GM20431 (cell line): Measurements from ENCODE around the gene LONP1.
"Not testable (repeated sequence)": the region's sequence is repeated elsewhere in the genome, so short reads cannot be mapped to it uniquely, and the experiment has no call there.

ENCODE experiments used
- in situ Hi-C: fragments of 300-500 bp; cut with MseI, MboI; formaldehyde crosslinking; loops from one replicate; pipeline ENCODE4 v1.15.0; 2020; ENCODE audit warnings: low sequenced_read_pairs; ENCODE audit not compliant: unreplicated experiment

The LONP1 gene

DNA sequence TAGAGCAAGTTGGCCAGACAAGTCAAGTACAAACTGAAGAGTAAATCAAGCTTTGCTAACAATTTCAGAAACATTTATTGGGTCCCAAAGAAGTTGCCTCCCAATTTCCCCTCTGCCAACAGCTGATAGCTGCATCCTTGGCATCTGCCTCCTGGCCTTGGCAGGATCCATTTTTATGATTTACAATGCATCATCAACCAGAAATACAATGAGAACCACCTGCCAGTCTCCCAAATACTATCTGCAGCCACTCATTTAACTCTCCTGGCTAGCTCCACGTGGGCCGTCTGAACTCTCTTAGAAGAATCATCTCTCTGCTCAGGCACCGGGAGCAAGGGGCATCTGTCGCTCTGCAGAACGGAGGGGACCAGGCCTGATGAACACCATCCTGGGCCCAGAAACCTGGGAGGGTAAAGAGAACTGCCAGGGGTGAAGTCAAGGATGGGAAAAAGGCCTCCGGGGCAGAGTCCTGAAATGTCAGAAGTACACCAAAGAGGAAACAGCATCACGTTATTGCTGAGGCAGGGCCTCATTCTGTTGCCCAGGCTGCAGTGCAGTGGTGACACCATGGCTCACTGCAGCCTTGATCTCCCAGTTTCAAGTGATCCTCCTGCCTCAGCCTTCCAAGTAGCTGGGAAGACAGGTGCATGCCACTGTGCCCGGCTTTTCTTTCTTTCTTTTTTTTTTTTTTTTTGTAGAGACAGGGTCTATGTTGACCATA, 2.6 kb downstream of the LONP1 start:
- in situ Hi-C loops: no loop called here

DNA sequence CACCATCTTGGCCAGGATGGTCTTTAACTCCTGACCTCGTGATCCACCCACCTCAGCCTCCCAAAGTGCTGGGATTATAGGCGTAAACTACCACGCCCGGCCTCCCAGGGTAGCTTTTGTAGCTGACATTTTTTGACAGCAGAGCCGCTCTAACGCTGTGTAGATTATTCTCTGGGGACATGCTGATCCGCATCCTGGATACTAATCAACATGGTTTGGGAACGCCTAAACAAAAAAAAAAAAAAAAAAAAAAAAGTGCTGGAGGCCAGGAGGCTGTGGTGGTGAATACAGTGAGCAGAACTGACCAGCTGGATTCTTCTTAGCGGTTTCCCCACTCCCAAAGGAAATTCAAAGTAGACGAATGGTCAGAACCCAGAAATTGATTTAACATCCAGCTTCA, 5.1 kb downstream of the LONP1 start:
- in situ Hi-C loops: no loop called here

DNA sequence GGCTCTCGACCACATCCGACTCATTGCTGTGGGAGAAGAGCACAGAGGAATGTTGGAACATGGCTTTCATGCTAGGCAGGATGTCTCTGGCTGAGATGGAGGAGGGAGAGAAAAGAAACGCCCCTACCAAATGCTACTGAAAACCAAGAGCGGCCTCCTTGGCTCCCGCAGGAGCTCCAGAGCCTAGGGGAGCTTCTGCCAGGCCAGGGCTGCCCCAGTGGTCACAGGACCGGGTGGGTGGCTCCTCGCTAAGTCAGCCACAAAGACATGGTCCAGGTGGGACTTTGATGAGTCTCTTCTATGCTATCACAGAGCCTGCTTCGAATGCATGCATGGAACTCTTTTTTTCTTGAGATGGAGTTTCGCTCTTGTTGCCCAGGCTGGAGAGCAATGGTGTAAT, 6.7 kb downstream of the LONP1 start:
- in situ Hi-C loops: no loop called here

DNA sequence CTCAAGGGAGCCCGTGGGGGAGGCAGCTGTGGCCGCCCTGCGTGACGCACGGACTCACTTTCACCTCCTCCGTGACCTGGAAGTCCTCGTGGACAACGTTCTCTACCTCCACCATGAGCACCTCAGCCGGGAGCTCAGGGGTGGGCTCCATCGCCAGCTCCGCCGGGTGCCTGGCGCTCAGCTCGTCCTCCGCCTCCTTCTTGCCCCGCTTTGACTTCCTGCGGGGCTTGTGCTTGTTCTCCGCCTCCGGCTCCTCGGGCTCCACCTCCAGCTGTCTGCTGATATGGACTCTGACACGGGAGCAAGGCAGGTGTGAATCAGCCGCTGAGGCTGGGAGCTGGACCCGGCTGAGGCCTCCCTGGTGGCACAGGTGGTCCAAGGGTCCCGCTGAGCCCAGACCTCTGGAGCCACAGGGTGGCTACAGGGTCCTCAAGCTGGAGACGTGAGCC, 8.2 kb downstream of the LONP1 start:
- in situ Hi-C loops: no loop called here

DNA sequence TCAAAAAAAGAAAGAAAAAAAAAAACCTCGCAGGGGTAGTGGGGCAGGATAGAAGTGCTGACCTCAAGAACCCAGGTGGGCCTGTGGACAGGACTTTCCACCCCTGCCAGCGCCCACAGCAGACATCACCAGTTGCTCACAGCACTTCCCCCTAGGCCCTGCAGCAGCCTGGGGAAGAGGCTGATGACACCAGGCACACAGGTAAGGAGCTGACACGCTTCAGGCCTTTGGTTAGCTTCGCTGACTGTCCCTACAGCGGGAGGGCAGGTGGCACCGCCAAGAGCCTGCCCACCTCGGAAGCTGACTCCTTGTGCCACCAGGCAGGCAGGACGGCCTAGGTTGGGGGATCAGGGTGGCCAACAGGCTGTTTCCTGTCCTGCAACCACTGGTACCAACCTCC, 8.9 kb downstream of the LONP1 start:
- in situ Hi-C loops: no loop called here

DNA sequence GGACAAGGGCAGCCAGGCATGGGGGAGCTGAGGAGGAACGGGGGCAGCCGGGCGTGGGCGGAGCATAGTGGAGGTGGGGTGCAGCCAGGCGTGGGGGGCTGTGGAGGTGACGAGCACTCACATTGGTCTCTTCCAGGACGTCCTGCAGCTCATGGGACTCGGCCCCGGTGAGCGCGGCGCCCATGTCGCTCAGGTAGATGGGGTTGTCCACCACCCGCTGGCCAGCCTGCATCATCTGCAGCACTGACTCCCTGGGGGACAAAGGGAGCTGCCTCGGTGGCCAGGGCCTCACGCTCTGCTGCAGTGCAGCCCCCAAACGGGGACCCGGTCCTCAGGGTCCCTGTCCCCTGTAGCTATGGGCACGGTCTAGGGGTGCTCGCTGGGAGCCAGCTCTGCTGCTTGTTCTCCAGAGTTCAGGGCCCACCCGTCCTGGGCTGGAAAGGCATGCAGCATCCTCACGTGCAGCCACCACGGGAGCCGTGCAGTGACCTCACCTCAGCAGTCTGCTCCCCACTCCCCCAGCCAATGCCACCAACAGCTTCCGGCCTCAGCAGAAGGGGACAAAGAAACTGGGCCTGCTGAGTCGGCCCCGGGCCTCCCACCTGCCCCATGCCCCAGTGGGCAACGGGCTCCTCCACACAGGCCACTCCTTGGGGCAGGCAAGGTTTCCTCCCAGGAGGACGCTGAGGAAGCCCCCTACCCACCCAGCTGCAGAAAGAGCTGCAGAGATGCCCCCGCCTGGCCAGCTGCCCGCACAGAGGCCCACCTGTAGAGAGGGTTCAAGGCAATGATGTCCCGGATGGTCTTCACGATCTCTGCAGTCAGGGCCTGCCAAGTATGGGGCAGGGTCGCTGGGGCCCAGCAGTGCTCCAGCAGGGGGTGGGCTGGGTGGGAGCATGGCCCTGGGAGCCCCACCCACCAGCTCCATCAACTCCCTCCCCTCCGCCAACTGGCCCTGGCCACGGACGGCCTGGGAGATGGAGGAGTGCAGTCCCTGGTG, 12.1 kb downstream of the LONP1 start:
- in situ Hi-C loops: no loop called here

DNA sequence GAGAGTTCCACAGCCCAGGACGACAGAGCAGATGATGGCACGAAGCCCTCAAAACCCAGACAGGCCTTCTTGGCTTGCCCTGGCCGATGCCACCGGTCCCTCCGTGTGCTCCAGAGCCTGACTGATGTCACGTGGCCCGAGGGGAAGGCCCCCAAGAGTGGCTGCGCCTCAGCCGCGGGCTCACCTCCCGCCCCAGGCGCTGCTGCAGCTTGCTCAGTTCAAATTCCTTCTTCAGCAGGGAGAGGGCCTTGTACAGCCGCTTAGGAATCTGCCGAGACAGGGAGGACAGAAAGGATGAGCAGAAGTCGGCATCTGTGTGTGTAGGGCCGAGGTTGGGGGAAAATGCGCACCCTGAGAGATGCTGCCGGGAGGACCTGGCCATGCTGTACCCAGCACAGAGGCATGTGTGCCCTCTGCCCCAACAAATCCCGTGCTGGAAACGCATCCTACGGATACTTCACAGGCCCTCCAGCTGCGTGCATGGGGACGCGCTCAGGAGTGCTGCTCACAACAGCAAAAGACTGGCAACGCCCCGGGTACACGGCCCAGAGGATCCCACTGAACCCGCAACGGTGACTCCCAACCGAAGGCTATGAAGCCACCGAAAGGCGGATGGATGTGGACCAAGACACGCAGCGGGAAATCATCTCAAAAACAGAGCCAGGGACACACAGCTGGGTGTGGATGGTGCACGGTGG, 12.9 kb downstream of the LONP1 start:
- in situ Hi-C loops: no loop called here

DNA sequence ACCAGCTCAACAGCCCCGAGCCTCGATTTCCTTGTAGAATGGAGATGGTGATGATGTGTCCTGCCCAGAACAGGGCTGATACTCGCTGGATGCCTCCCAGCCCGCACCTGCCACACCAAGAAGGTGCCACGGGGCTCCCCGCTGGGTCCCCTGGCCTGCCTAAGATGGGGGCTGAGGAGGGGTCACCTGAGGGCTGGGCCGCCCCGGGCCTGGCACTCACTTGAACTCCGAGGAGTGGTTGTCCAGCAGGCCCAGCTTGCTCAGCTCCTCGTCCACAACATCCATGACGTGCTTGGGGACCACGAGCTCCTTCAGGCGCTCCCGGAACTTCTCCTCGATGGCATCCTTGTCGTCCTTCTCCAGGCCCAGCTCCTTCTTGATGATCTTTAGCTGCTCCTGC, 14.4 kb downstream of the LONP1 start:
- in situ Hi-C loops: no loop called here

DNA sequence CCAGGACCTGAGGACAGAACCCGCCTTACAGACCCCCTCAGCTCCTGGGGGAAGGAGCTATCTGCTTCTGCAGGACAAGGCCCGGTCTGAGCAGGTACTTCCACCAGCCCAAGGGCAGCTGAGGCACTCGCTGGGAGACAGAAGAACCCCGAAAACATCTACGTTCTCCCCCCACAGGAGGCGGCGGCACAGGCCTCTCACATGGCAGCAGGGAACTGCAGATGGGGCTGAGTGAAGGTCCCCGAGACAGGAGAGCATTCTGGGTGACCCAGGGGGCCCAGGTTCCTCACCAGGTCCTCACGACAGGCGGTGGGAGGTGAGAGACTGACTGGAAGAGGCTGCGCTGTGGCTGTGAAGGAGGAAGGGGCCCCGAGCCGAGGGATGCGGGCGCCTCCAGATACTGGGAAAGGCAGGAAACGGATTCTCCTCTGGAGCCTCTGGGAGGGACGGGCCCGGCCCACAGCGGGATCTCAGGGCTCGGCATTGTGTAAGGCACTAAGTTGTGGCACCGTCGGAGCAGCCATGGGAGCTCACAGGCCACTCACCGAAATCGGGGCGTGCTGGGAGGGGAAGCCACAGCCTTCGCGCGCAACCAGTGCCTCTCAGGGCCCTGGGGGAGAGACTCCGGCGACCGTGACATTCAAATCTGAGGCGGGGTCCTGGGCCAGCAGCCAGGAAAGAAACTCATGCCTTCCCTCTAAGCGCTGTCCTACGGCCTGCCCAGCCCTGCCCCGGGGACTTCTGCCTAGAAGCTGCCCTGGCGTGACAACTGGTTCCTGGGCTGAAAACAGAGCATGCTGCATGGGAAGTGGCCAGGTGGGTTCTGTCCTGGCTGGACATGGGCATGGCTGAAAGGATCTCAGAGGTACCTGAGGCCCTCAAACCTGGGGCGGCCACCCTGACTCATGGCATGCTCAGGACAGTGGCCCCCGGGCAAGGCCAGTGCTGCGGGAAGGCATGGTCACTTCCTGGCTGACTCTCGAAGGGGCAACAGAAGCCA, 15.8 kb downstream of the LONP1 start:
- in situ Hi-C loops: no loop called here

DNA sequence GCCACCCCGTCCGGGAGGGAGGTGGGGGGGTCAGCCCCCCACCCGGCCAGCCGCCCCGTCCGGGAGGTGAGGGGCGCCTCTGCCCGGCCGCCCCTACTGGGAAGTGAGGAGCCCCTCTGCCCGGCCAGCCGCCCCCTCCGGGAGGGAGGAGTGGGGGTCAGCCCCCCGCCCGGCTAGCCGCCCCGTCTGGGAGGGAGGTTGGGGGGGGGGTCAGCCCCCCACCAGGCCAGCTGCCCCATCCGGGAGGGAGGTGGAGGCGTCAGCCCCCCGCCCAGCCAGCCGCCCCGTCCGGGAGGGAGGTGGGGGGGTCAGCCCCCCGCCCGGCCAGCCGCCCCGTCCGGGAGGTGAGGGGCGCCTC, 17.9 kb downstream of the LONP1 start:
- in situ Hi-C loops: not testable (repeated sequence)

DNA sequence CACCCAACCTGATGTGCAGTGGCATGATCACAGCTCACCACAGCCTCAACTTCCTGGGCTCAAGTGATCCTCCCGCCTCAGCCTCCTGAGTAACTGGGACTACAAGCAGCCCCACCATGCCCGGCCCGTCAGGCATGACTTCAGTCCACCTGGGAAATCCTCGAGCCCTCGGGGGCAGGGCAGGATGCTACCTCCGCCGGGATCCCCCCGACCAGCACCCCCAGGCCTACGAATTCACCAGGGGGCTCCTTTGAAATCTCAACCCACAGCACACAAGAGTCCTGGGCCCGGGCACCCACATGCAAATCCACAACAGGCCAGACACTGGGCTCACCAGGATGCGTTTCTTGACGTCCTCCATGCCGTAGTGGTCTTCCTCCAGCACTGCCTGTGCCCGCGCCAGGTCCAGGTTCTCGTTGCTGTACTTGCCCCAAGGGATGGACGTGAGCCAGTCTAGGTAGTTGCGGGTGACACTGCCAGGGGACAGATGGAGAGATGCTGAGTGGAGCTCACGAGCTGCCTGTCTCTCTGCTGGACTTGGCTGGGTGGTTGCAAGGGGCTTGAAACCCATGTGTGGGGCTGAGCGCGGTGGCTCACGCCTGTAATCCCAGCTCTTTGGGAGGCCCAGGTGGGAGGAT, 19.4 kb downstream of the LONP1 start:
- in situ Hi-C loops: no loop called here

DNA sequence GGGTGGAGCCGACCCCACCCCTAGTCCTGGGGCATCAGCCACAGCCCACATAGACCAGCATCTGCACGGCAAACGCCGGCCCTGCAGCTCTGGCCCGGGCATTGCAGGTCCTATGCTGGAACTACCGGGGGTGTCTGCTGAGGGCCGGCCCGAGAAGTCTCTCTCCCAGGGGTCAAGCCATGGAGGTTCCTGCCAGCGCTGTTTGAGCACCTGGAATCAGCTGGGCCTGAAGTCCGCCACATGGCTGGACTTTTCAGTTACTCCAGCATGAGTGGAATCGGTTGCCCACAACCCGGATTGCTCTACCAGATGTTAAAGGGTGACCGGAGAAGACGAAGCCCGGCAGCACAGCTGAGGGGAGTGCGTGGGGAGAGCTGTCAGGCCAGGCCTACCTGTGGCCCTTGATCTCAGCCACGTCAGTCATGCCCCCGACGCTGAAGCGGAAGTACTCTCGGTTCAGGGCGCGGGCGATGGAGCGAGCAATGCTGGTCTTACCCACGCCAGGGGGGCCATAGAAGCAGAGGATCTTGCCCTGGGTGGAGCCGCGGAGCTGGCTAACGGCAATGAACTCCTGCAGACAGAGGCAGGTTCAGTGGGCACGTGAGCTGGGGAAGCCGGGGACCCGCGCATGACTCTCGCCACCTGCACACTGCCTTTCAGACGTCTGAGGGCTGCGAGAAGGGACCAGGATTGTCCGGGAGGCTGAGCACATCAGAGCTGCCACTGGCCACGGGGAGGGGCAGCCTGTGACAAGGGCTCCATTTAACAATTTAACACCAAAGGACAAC, 21.1 kb downstream of the LONP1 start:
- in situ Hi-C loops: no loop called here

DNA sequence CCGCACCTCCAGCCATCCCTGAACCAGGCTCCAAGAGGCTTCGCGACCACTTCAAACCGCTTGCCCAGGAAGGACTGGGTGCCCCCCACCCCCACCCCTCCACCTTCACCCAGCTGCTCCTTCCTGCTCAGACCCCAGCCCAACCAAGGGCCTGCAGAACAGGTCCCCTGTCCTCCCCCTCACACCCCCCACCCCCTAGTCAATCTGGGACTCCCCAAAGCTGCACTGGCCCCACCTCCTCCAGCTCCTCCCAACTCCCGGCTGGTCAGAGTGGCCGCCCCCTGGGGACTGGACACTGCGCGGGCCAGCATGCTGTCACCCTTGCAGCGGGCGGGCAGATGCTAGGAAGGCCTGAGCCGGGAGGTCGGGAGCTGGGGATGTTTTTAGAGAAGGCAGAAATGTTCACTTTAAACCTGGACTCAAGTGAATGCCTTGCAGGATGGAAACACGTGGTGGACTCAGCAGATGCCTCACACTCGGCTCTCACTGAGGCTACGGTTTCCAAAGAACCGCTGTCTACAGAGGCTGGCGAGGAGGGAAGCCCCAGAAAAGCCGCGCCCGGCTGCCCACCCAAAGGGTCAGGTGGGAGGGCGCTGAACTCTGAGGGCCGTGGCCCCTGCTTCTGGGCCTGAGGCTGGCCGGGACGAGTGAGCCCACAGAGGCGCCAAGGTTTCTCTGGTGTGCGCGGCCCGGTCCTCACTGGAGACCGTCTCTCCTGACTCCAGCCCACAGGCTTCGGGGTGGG, 21.9 kb downstream of the LONP1 start:
- in situ Hi-C loops: no loop called here

DNA sequence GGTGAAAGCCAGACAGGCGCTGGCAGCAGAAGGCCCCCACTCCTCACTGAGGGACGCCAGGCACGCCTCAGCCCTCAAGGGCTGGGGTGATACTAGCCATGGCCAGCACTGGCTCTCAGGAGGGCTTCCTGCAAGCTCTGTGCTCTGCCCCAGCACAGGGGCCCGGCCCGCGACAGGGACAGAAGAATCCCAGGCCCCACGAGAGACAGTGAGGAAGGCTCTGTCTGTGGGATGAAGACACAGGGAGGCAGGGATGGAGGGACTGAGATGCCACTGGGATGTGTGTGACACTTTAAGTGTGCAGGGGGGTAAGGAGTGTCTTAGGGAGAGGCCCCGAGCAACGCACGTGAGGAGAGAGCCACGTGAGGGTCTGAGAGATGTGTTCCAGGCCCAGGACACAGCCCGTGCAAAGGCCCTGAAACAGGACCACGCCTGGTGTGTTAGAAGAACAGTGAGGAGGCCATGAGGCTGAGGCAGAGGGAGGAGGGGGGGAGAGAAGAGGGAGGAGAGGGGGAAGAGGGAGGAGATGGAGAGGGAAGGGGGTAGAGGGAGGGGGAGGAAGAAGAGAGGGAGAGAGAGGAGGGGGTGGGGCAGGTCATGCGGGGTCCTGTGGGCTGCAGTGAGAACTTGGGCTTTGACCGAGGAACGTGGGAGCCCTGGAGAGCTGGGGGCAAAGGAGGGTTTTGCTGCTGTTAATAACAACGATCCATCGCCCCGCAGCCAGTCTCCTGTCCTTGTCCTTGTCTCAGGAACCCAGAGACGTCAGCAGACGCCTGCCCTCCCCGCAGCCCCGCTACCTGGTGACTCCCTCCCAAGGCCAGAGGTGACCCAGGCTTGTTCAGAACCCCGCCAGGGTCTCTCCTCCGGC, 22.7 kb downstream of the LONP1 start:
- in situ Hi-C loops: no loop called here

DNA sequence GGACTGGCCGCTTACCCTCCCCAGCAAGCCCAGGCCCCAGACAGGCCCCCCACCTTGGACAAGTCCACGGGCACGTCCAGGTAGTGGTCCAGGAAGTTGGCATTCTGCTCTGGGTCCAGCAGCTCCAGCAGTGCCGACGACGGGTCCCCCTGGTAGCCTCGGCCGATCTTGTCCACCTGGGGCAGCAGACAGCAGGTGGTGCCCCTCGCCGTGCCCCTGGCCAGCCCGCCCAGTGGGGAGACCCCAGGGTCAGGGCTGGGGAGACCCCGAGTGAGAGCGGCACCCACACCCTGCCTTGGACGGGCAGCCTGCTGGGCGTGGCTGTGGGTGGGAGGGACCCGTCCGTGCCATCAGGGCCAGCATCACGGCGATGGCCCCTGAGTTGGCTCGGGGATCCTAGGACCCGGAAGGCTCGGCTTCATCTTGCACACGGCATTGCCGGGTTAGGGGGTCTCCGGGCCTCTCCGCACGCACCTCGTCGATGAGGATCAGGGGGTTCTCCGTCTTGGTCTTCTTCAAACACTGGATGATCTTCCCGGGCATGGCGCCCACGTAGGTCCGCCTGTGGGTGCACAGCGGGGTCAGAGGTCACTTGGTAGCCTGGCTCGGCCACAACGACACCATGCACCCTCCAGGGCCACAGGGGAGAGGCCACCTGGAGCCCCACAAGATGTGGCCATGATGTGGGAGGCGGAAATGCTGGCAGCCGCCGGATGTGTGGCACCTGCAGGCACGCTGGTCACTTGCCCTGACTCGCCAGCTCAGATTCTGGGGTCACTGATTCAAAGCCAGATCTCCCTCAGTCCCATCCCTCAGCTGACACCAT, 23.5 kb downstream of the LONP1 start:
- in situ Hi-C loops: no loop called here

DNA sequence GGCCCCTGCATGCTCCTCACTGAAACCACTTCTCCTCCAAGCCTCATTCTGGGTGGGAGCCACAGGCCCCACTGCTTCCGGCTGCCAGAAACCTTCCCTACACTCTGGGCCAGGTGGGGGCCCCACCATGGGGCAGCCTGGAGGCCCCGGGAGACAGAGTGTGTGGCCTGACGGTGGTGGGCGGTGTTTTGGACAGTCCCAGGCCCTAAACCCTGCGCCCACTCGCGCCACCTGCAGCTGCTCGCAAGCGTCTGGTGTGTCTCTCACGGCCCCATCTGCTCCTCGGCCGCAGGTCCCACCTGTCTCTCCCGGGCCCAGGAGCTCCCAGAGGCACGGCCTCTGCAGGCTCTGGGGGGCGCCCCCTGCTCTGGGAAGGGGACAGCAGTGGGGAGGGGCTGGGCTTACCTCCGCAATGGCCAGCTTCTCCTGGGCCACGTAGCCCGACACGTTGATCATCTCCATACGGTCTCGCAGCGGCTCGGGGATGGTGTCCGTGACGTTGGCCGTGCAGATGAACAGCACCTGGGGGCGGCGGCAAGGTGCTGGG, 24.2 kb downstream of the LONP1 start:
- in situ Hi-C loops: no loop called here
